ENCODE data around the gene DAPK2. TPM values are rescaled to one million over a fixed set of nuclear protein-coding genes. Genes with fewer than 3 reads are reported as not detected.
"Not testable (repeated sequence)": the region's sequence is repeated elsewhere in the genome, so short reads cannot be mapped to it uniquely, and the experiment has no call there.

DAPK2 gene
- total and polyA plus RNA-seq, 7 experiments from 2014 or later: 0.46 to 9.3 (median 4.2) TPM; not detected in 3

DNA sequence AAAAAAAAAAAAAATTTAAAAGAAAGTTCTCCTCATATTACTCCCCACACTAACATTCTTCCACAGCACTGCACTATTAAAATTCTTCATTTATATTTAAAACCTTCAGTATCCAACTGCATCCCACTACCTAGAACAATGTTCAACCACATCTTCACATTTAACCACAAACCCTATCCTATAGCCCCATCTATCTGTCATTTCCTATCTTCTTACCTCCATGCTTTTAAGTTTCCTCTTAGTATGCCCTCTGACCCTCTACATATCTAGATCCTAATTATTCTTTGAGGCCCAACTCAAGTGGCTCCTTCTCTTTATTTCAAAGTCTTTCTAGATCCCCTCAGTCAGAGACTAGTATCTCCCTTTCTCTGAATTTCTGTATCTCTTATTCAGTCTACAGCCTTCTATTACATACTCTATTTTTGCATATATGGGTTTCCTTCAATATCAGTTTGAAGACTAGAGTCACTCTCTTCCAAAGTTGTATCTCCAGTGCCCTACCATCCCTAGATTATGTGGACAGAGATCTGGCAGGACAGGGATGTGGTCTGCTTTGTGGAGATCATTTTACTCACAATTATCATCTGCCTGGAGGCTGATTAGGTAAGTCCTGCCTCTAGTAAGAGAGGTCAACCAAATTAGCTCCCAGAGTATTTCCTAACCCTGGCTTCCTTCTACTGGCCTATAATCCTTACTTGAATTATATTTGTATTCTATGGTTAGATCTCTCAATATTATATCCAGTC, 46.0 kb upstream of the DAPK2 start:
- CTCF ChIA-PET: interaction anchor here (0.7 to 2.1 kb wide), 3 partner anchors 82 to 340 kb away, joined by 4 to 8 read pairs (median 7); no protein-coding TSS in a partner anchor
- peaks cover 0 to 22% (median 7%) of the 10 kb centered on the region in 3 experiments for H3K36me3 ChIP-seq (ENCODE audit: control insufficient read depth in 2 of 3, insufficient read depth in 3 of 3, low read length in 3 of 3)
- DNase-seq (peak in 7 of 9 donors; percentile 21 to 48 (median 44)), ATAC-seq (no peak)
- Mint-ChIP-seq H3K27me3 (no peaks in the 10 kb centered on the region), H3K4me3 (peak overlapping the region; percentile 92 to 100 (median 98)), H3K9me3 (peaks cover 0 to 3% (median 0%) of the 10 kb centered on the region in 11 donors), H3K36me3 (peaks cover 8 to 16% (median 12%) of the 10 kb centered on the region in 5 donors), H3K27ac (peak overlapping the region; percentile 98 to 100 (median 99)), H3K4me1 (peaks cover 39 to 71% (median 68%) of the 10 kb centered on the region in 7 donors)
- no peaks in the 10 kb centered on the region for H3K27me3 ChIP-seq (ENCODE audit: control insufficient read depth in 2 of 2, insufficient read depth in 2 of 2, low read length in 2 of 2)
- H3K4me3 ChIP-seq (ENCODE audit: low read length): peak overlapping the region; percentile 87
- peaks cover 35 to 39% of the 10 kb centered on the region in 2 donors for H3K4me1 ChIP-seq (ENCODE audit: control insufficient read depth in 2 of 2, insufficient read depth in 2 of 2, low read length in 2 of 2)
- H3K27ac ChIP-seq (ENCODE audit: low read depth, low read length): peak overlapping the region; percentile 88
- intact Hi-C loops (cut with micrococcal nuclease): loop anchor here (1.0 to 10.0 kb wide), 11 partner anchors 61 to 1213 kb away; partner anchors contain the start of genes LACTB (in 2 of the 2), HERC1 (in 1 of the 2), PARP16 (in 1 of the 2) and PDCD7 (in 1 of the 2)
- H3K9me3 ChIP-seq (ENCODE audit: control insufficient read depth in 2 of 3, low read length in 3 of 3): no peaks in the 10 kb centered on the region
- POLR2A ChIA-PET: interaction anchor here (1.1 kb wide), 1 partner anchor 935 kb away, joined by 3 read pairs; the partner anchor contains the start of gene RPS27L

DNA sequence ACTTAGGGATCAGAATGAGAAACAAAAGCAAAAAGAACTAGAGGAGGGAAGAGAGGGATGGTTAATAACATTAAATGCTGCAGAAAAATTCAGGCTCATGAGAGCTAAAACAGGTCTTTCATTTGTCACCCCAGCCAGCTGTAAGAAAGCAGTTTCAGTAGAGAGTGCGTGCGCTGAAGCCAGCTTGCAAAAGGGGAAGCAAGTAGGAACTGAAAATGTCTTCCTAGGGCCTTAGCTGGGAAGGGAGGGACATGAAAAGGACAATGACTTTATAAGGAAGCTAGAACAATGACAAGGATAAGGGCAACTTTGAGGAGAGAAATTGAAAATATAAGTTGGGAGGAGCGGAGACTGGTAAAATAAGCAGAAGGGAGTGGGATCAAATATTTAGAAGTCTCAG, 44.2 kb upstream of the DAPK2 start:
- peaks cover 8 to 16% (median 14%) of the 10 kb centered on the region in 5 donors for H3K36me3 Mint-ChIP-seq
- Histone ChIP-seq H3K4me3 (ENCODE audit: low read length) (no peak overlapping the region), H3K36me3 (ENCODE audit: control insufficient read depth in 2 of 3, insufficient read depth in 3 of 3, low read length in 3 of 3) (peaks cover 0 to 17% (median 7%) of the 10 kb centered on the region in 3 experiments), H3K9me3 (ENCODE audit: control insufficient read depth in 2 of 3, low read length in 3 of 3) (no peaks in the 10 kb centered on the region), H3K4me1 (ENCODE audit: control insufficient read depth in 2 of 2, insufficient read depth in 2 of 2, low read length in 2 of 2) (peaks cover 26 to 27% of the 10 kb centered on the region in 2 donors), H3K27ac (ENCODE audit: low read depth, low read length) (no peak overlapping the region), H3K27me3 (ENCODE audit: control insufficient read depth in 2 of 2, insufficient read depth in 2 of 2, low read length in 2 of 2) (no peaks in the 10 kb centered on the region)
- peak overlapping the region in 2 of 10 donors; percentile 6 to 22 for H3K4me3 Mint-ChIP-seq
- ChIA-PET POLR2A (no interaction called here), CTCF (interaction anchor here (1.5 kb wide), 1 partner anchor 338 kb away, joined by 8 read pairs; no protein-coding TSS in a partner anchor)
- DNase-seq (no peak), ATAC-seq (no peak)
- H3K27ac Mint-ChIP-seq: peak overlapping the region in 5 of 9 donors; percentile 6 to 71 (median 37)
- intact Hi-C loops (cut with micrococcal nuclease): loop anchor here (5.0 to 10.0 kb wide), 6 partner anchors 734 to 1197 kb away; partner anchors contain the start of genes LACTB (in 2 of the 2), PARP16 (in 1 of the 2), PDCD7 (in 1 of the 2) and PIF1 (in 1 of the 2)
- peaks cover 0 to 3% (median 0%) of the 10 kb centered on the region in 11 donors for H3K9me3 Mint-ChIP-seq
- peaks cover 31 to 55% (median 53%) of the 10 kb centered on the region in 7 donors for H3K4me1 Mint-ChIP-seq
- H3K27me3 Mint-ChIP-seq: no peaks in the 10 kb centered on the region

DNA sequence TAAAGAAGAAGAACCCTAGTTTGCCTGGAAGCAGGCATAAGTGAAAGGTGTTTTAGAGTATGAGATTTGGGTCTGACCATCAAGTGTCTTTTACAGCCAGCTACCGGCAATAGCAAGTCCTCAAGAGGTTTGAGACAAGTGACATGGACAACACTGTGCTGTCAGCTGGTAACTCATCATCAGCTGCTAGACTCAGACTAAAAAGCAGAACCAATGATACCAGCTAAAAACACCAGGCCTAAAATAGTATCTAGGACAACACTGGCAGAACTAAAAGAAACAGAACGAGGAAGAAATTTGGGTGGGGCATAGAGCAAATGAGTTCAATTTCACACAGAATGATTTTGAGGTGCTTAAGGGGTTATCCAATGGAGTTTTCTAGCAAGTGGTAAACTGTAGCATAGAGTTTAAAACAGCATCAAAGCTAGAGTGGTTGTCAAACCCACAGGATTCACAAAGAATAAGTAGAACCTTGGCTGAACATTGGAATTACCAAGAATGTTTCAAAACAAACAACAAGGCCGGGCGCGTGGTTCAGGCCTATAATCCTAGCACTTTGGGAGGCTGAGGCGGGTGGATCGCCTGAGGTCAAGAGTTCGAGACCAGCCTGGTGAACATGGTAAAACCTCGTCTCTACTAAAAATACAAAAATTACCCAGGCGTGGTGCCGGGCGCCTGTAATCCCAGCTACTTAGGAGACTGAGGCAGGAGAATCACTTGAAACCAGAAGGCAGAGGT, 43.4 kb upstream of the DAPK2 start:
- POLR2A ChIA-PET: interaction anchor here (0.6 kb wide), 1 partner anchor 337 kb away, joined by 4 read pairs; no protein-coding TSS in a partner anchor
- no peak overlapping the region for H3K4me3 Mint-ChIP-seq
- CTCF ChIA-PET: interaction anchor here (0.6 kb wide), 4 partner anchors 84 to 656 kb away, joined by 3 to 6 read pairs (median 6); no protein-coding TSS in a partner anchor

DNA sequence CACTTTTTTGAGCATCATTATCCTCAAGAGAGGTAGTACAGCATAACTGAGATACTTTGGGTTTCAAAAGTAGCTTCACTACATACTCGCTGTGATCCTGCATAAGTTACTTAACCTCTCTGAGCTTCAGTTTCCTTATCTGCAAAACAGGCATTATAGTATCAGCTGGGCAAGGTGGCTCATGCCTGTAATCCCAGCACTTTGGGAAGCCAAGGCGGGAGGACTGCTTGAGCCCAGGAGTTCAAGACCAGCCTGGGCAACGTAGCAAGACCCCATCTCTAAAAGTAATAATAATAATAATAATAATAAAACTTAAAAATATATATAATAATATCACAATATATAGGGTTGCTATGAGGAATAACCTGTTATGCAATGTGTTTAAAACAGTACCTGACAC, 36.5 kb upstream of the DAPK2 start:
- no peaks in the 10 kb centered on the region for H3K27me3 Mint-ChIP-seq
- CTCF ChIA-PET: interaction anchor here (0.5 kb wide), 1 partner anchor 334 kb away, joined by 4 read pairs; no protein-coding TSS in a partner anchor

More for the DNA sequence above, 43.4 kb upstream of the DAPK2 start:
- H3K9me3 Mint-ChIP-seq: peaks cover 0 to 3% (median 0%) of the 10 kb centered on the region in 11 donors
- peaks cover 8 to 16% (median 14%) of the 10 kb centered on the region in 5 donors for H3K36me3 Mint-ChIP-seq
- H3K27ac Mint-ChIP-seq: peak overlapping the region in 1 of 9 donors; percentile 72
- Histone ChIP-seq H3K27ac (ENCODE audit: low read depth, low read length) (no peak overlapping the region), H3K9me3 (ENCODE audit: control insufficient read depth in 2 of 3, low read length in 3 of 3) (no peaks in the 10 kb centered on the region), H3K36me3 (ENCODE audit: control insufficient read depth in 2 of 3, insufficient read depth in 3 of 3, low read length in 3 of 3) (peaks cover 0 to 17% (median 7%) of the 10 kb centered on the region in 3 experiments), H3K4me1 (ENCODE audit: control insufficient read depth in 2 of 2, insufficient read depth in 2 of 2, low read length in 2 of 2) (peaks cover 18 to 19% of the 10 kb centered on the region in 2 donors), H3K4me3 (ENCODE audit: low read length) (no peak overlapping the region), H3K27me3 (ENCODE audit: control insufficient read depth in 2 of 2, insufficient read depth in 2 of 2, low read length in 2 of 2) (no peaks in the 10 kb centered on the region)
- intact Hi-C loops (cut with micrococcal nuclease): loop anchor here (5.0 to 10.0 kb wide), 6 partner anchors 735 to 1198 kb away; partner anchors contain the start of genes LACTB (in 2 of the 2), PARP16 (in 1 of the 2), PDCD7 (in 1 of the 2) and PIF1 (in 1 of the 2)
- H3K4me1 Mint-ChIP-seq: peaks cover 28 to 47% (median 45%) of the 10 kb centered on the region in 7 donors
- H3K27me3 Mint-ChIP-seq: no peaks in the 10 kb centered on the region
- DNase-seq: no peak
- peak; percentile 20 for ATAC-seq

DNA sequence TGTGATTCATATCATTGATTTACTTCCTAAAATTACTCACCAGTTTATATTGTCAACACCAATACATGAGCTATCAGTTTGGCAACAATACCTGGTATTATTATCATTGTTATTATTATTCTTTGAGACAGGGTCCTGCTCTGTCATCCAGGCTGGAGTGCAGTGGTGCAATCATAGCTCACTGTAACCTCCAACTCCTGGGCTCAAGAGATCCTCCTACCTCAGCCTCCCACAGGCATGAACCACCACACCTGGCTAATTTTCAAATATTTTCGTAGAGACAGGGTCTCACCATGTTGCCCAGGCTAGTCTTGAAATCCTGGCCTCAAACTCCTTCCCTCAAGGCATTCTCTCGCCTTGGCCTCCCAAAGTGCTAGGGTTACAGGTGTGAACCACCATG, 27.2 kb upstream of the DAPK2 start:
- H3K27ac ChIP-seq (ENCODE audit: low read depth, low read length); H3K9me3 Mint-ChIP-seq; H3K9me3 ChIP-seq (ENCODE audit: control insufficient read depth in 2 of 3, low read length in 3 of 3); ATAC-seq; POLR2A ChIA-PET; H3K4me1 ChIP-seq (ENCODE audit: control insufficient read depth in 2 of 2, insufficient read depth in 2 of 2, low read length in 2 of 2); DNase-seq; H3K27me3 Mint-ChIP-seq; H3K4me3 Mint-ChIP-seq; H3K4me3 ChIP-seq (ENCODE audit: low read length); intact Hi-C loops (cut with micrococcal nuclease); H3K27me3 ChIP-seq (ENCODE audit: control insufficient read depth in 2 of 2, insufficient read depth in 2 of 2, low read length in 2 of 2): not testable (repeated sequence)
- CTCF ChIA-PET: interaction anchor here (1.5 kb wide), 1 partner anchor 321 kb away, joined by 3 read pairs; no protein-coding TSS in a partner anchor
- H3K36me3 Mint-ChIP-seq: peaks cover 5 to 35% (median 12%) of the 10 kb centered on the region in 5 donors
- H3K36me3 ChIP-seq (ENCODE audit: control insufficient read depth in 2 of 3, insufficient read depth in 3 of 3, low read length in 3 of 3): peaks cover 0 to 17% (median 0%) of the 10 kb centered on the region in 3 experiments
- H3K4me1 Mint-ChIP-seq: peaks cover 0 to 17% (median 11%) of the 10 kb centered on the region in 7 donors
- H3K27ac Mint-ChIP-seq: peak overlapping the region in 1 of 9 donors; percentile 18

More for the DNA sequence above, 36.5 kb upstream of the DAPK2 start:
- Histone ChIP-seq H3K4me1 (ENCODE audit: control insufficient read depth in 2 of 2, insufficient read depth in 2 of 2, low read length in 2 of 2) (no peaks in the 10 kb centered on the region), H3K9me3 (ENCODE audit: control insufficient read depth in 2 of 3, low read length in 3 of 3) (no peaks in the 10 kb centered on the region), H3K4me3 (ENCODE audit: low read length) (no peak overlapping the region), H3K36me3 (ENCODE audit: control insufficient read depth in 2 of 3, insufficient read depth in 3 of 3, low read length in 3 of 3) (peaks cover 0 to 10% (median 2%) of the 10 kb centered on the region in 3 experiments), H3K27ac (ENCODE audit: low read depth, low read length) (no peak overlapping the region), H3K27me3 (ENCODE audit: control insufficient read depth in 2 of 2, insufficient read depth in 2 of 2, low read length in 2 of 2) (no peaks in the 10 kb centered on the region)
- Mint-ChIP-seq H3K9me3 (no peaks in the 10 kb centered on the region), H3K36me3 (peaks cover under 1 to 15% (median 6%) of the 10 kb centered on the region in 5 donors), H3K4me3 (no peak overlapping the region), H3K27ac (no peak overlapping the region), H3K4me1 (peaks cover 0 to 2% (median 0%) of the 10 kb centered on the region in 7 donors)
- no peak for ATAC-seq
- intact Hi-C loops (cut with micrococcal nuclease): no loop called here
- POLR2A ChIA-PET: interaction anchor here (1.1 kb wide), 1 partner anchor 11 kb away, joined by 3 read pairs; the partner anchor contains the start of gene CIAO2A
- no peak for DNase-seq

All from naive thymus-derived CD4-positive, alpha-beta T cell (primary cell).